IPS-NIHi7 (cell line): ENCODE results near the gene TBX2.
"Not testable (repeated sequence)": the region's sequence is repeated elsewhere in the genome, so short reads cannot be mapped to it uniquely, and the experiment has no call there.

Source experiments
- DNase-seq: peaks from one replicate; pipeline ENCODE4 v3.0.0; 2012; ENCODE audit warnings: mixed read lengths; ENCODE audit errors: extremely low spot score

Gene TBX2

GRCh38 chr17:61431594-61432311 lies 32.1 kb downstream of the TBX2 start:
- DNase-seq = no peak

GRCh38 chr17:61436273-61436672 lies 36.6 kb downstream of the TBX2 start:
- DNase-seq = no peak

GRCh38 chr17:61436995-61437704 lies 37.5 kb downstream of the TBX2 start:
- no peak for DNase-seq

- DNase-seq = no peak
These were observed 41.1 kb downstream of the TBX2 start for GRCh38 chr17:61440697-61441096.

GRCh38 chr17:61441507-61441906 lies 41.9 kb downstream of the TBX2 start:
- not testable (repeated sequence) for DNase-seq

GRCh38 chr17:61442136-61442775 lies 42.6 kb downstream of the TBX2 start:
- no peak for DNase-seq

GRCh38 chr17:61442878-61443474 lies 43.3 kb downstream of the TBX2 start:
- DNase-seq = no peak

GRCh38 chr17:61443475-61443882 lies 43.8 kb downstream of the TBX2 start:
- DNase-seq = peak; percentile 71

- no peak for DNase-seq
These were observed 44.4 kb downstream of the TBX2 start for GRCh38 chr17:61444075-61444474.

GRCh38 chr17:61444831-61445230 lies 45.2 kb downstream of the TBX2 start:
- no peak for DNase-seq

- DNase-seq = no peak
These were observed 47.7 kb downstream of the TBX2 start for GRCh38 chr17:61447358-61447757.

GRCh38 chr17:61448042-61448441 lies 48.4 kb downstream of the TBX2 start:
- no peak for DNase-seq

GRCh38 chr17:61449140-61449539 lies 49.5 kb downstream of the TBX2 start:
- DNase-seq = not testable (repeated sequence)

GRCh38 chr17:61449707-61450640 lies 50.3 kb downstream of the TBX2 start:
- DNase-seq = no peak

- DNase-seq = no peak
These were observed 51.2 kb downstream of the TBX2 start for GRCh38 chr17:61450641-61451537.

- DNase-seq = peak; percentile 52
These were observed 52.1 kb downstream of the TBX2 start for GRCh38 chr17:61451538-61452300.

GRCh38 chr17:61452301-61453290 lies 53.0 kb downstream of the TBX2 start, which contains the start of gene TBX4:
TSS of gene TBX4 (plus strand) at chr17:61452422. CDS start at chr17:61456491, 4,069 bp downstream.
- peak; percentile 50 for DNase-seq
